NCI-H526 (cell line): Measurements from ENCODE around the gene FN3K.

Experiments used
- DNase-seq, 2 experiments: peaks; one replicate each; lab custom pipeline; 2025; lab: John Stamatoyannopoulos, UW

FN3K gene

GRCh38 chr17:82703935-82704865 is 31.2 kb upstream of the FN3K start:
- no peak for DNase-seq

- DNase-seq, result no peak
Measured at GRCh38 chr17:82704886-82705285, 30.5 kb upstream of the FN3K start.

- no peak for DNase-seq
Measured at GRCh38 chr17:82705756-82706155, 29.7 kb upstream of the FN3K start.

GRCh38 chr17:82709024-82709675 is 26.3 kb upstream of the FN3K start:
- peak in 1 of 2 experiments; percentile 26 for DNase-seq

GRCh38 chr17:82709676-82710498 is 25.5 kb upstream of the FN3K start:
- DNase-seq, result no peak

GRCh38 chr17:82710499-82711232 is 24.7 kb upstream of the FN3K start:
- no peak for DNase-seq

GRCh38 chr17:82713071-82713723 is 22.2 kb upstream of the FN3K start:
- no peak for DNase-seq

- peak; percentile 86 to 98 for DNase-seq
Measured at GRCh38 chr17:82716203-82717010, 19.0 kb upstream of the FN3K start, which contains the start of gene FN3KRP. Gene FN3KRP (plus strand): TSS chr17:82716706. CDS start chr17:82716756, 50 bp downstream.

GRCh38 chr17:82718986-82719685 is 16.3 kb upstream of the FN3K start:
- DNase-seq, result no peak

GRCh38 chr17:82720204-82720603 is 15.2 kb upstream of the FN3K start:
- DNase-seq, result no peak

- DNase-seq, result no peak
Measured at GRCh38 chr17:82722341-82723013, 12.9 kb upstream of the FN3K start.

- no peak for DNase-seq
Measured at GRCh38 chr17:82723169-82723807, 12.1 kb upstream of the FN3K start.

- DNase-seq, result no peak
Measured at GRCh38 chr17:82726427-82726826, 9.0 kb upstream of the FN3K start.

GRCh38 chr17:82729479-82730260 is 5.7 kb upstream of the FN3K start:
- DNase-seq, result no peak

- no peak for DNase-seq
Measured at GRCh38 chr17:82732118-82732743, 3.2 kb upstream of the FN3K start.

GRCh38 chr17:82736511-82737185 is 1.2 kb downstream of the FN3K start:
- DNase-seq, result no peak
